Smooth muscle cell (in vitro differentiated cells): ENCODE measurements around the gene ANKRD33. TPM values are rescaled to one million over a fixed set of nuclear protein-coding genes. Genes with fewer than 3 reads are reported as not detected.

ENCODE experiments used
- DNase-seq: peaks from one replicate; lab custom pipeline; 2025; ENCODE audit not compliant: unreplicated experiment; lab: John Stamatoyannopoulos, UW
- H2AFZ ChIP-seq: fragments of 200-600 bp; sonication (generic); 2 replicates; pipeline ENCODE4 v1.6.0; 2016; ENCODE audit warnings: antibody characterized with exemption, low read depth, mild to moderate bottlenecking
- H3F3A ChIP-seq: fragments of 200-600 bp; sonication (generic); 2 replicates; pipeline ENCODE4 v1.6.0; 2017; ENCODE audit warnings: antibody characterized with exemption, low read depth
- H3K27ac ChIP-seq: fragments of 200-600 bp; sonication (generic); 2 replicates; pipeline ENCODE4 v1.5.1; 2016; ENCODE audit warnings: low read depth, mild to moderate bottlenecking
- H3K27me3 ChIP-seq: fragments of 200-600 bp; sonication (generic); 2 replicates; pipeline ENCODE4 v1.6.1; 2016; ENCODE audit warnings: low read depth, mild to moderate bottlenecking
- H3K36me3 ChIP-seq: fragments of 200-600 bp; sonication (generic); 2 replicates; pipeline ENCODE4 v1.5.1; 2016; ENCODE audit warnings: low read depth
- H3K4me1 ChIP-seq: fragments of 200-600 bp; sonication (generic); 2 replicates; pipeline ENCODE4 v1.5.1; 2016; ENCODE audit warnings: low read depth
- H3K4me2 ChIP-seq: fragments of 200-600 bp; sonication (generic); 2 replicates; pipeline ENCODE4 v1.6.0; 2016; ENCODE audit warnings: mild to moderate bottlenecking
- H3K4me3 ChIP-seq: fragments of 200-600 bp; sonication (generic); 2 replicates; pipeline ENCODE4 v1.5.1; 2016; ENCODE audit warnings: mild to moderate bottlenecking
- H3K79me2 ChIP-seq: fragments of 200-600 bp; sonication (generic); 2 replicates; pipeline ENCODE4 v1.6.0; 2016; ENCODE audit warnings: low read depth, mild to moderate bottlenecking
- H3K9ac ChIP-seq: fragments of 200-600 bp; sonication (generic); 2 replicates; pipeline ENCODE4 v1.6.0; 2016; ENCODE audit warnings: low read depth
- H3K9me3 ChIP-seq: fragments of 200-600 bp; sonication (generic); replicated peaks from 2 replicates; pipeline ENCODE4 v1.5.1; 2016; ENCODE audit warnings: low read depth
- H4K20me1 ChIP-seq: fragments of 200-600 bp; sonication (generic); 2 replicates; pipeline ENCODE4 v1.6.0; 2016; ENCODE audit warnings: low read depth
- WGBS: methylation state at CpG from one replicate; pipeline ENCODE4 v1.1.7; 2016; ENCODE audit warnings: low lambda C conversion rate; 5-methylcytosine and 5-hydroxymethylcytosine counted together
- polyA plus RNA-seq: library from polyadenylated mRNA; unstranded; fragments of >200 nt; fragmentation: Nextera tagmentation; extraction: Ambion mirVana; gene quantifications from 2 replicates; pipeline ENCODE4 v1.2.1, GENCODE V29; 2016
- total RNA-seq: library from RNA; depleted of rRNA; stranded (reverse); fragments of >200 nt; gene quantifications from 2 replicates; pipeline ENCODE4 v1.2.3, GENCODE V29; 2014
- TF ChIP-seq, protein P1 (sequence below): fragments of 200-600 bp; sonication (generic); IDR thresholded peaks from 2 replicates; pipeline ENCODE4 v1.5.1; 2017; ENCODE audit warnings: borderline replicate concordance, mild to moderate bottlenecking, antibody characterized with exemption; ENCODE audit not compliant: insufficient read depth, poor library complexity, severe bottlenecking

Gene ANKRD33
- total and polyA plus RNA-seq, 2 experiments from 2014 or later, result 1.3 TPM; not detected in 1

DNA sequence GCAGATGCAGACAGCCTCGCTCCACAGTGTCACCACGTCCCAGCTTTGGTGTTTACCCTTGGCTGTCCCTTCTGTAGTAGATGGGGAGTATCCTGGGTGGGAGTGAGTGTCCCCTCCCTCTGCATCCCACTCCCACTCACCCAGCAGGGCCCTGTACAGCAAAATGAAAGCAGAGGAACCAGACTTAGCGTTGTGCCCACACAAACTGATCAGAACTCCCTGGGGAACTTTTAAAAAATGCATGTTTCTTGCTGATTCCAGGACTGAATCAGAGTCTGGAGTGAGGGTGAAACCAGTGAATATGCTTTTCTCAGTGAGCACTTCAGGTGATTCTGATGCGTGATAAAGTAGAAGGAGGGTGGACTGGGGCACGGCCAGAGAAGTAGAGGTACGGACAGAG is 22.3 kb downstream of the ANKRD33 start:
- no peak overlapping the region for H3K4me3 ChIP-seq
- H3K9me3 ChIP-seq, result no peaks in the 10 kb centered on the region
- TF ChIP-seq, protein P1, sequence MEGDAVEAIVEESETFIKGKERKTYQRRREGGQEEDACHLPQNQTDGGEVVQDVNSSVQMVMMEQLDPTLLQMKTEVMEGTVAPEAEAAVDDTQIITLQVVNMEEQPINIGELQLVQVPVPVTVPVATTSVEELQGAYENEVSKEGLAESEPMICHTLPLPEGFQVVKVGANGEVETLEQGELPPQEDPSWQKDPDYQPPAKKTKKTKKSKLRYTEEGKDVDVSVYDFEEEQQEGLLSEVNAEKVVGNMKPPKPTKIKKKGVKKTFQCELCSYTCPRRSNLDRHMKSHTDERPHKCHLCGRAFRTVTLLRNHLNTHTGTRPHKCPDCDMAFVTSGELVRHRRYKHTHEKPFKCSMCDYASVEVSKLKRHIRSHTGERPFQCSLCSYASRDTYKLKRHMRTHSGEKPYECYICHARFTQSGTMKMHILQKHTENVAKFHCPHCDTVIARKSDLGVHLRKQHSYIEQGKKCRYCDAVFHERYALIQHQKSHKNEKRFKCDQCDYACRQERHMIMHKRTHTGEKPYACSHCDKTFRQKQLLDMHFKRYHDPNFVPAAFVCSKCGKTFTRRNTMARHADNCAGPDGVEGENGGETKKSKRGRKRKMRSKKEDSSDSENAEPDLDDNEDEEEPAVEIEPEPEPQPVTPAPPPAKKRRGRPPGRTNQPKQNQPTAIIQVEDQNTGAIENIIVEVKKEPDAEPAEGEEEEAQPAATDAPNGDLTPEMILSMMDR, result no peak
- H3K4me1 ChIP-seq, result no peaks in the 10 kb centered on the region
- no peaks in the 10 kb centered on the region for H3K36me3 ChIP-seq
- no peaks in the 10 kb centered on the region for H3K27me3 ChIP-seq
- 71% methylated on average over 6 of the region's 6 CpGs for WGBS
- no peaks in the 10 kb centered on the region for H4K20me1 ChIP-seq
- H2AFZ ChIP-seq, result no peak overlapping the region
- H3F3A ChIP-seq, result peaks cover 7% of the 10 kb centered on the region
- no peak overlapping the region for H3K27ac ChIP-seq
- no peak for DNase-seq
- no peaks in the 10 kb centered on the region for H3K79me2 ChIP-seq
- peak overlapping the region; percentile 4 for H3K4me2 ChIP-seq
- H3K9ac ChIP-seq, result no peak overlapping the region

DNA sequence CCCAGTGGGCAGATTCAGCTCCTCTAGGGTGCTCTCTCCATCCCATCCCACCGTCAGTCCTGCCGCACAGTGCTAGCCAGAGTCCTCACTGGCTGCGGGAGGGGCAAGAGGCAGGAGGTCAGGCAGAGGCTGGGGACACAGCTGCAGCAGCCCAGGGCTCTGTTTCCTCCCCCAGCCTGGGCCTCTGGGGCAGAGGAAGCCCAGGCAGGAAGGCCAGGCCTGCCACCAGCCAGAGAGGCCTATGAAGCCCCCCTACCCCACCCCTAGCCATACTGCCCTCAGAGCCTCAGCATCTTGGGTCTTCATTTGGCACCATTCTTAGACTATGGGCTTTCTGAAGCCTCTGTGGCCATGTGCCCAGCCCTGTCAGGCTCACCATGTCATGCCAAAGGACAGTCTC is 22.8 kb downstream of the ANKRD33 start:
- Histone ChIP-seq H3K36me3 (no peaks in the 10 kb centered on the region), H3K4me3 (no peak overlapping the region), H4K20me1 (no peaks in the 10 kb centered on the region), H2AFZ (no peak overlapping the region), H3K79me2 (no peaks in the 10 kb centered on the region), H3K27me3 (no peaks in the 10 kb centered on the region), H3K4me2 (peak overlapping the region; percentile 4), H3K27ac (no peak overlapping the region), H3K9ac (no peak overlapping the region), H3K9me3 (no peaks in the 10 kb centered on the region), H3K4me1 (no peaks in the 10 kb centered on the region), H3F3A (peaks cover 7% of the 10 kb centered on the region)
- TF ChIP-seq, protein P1, result no peak
- WGBS, result 70% methylated on average over 3 of the region's 3 CpGs
- no peak for DNase-seq

DNA sequence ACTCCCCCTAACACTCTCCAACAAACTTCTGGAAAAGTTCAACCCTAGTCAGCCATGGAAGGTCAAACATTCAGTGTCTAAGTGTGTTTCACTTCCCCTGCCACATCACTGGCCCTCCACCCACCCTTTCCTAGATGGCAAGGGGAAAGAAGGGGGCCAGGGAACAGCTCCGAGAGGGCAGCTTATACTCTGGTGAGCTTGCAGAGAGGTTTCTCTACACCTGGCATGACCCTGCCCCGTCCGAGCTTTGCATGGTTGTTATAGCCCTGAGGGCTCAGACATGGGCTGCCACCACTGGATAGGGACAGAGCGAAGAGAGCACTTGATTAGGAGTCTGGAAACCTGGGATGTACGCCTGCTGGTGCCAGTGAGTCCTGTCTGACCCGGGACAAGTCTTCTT is 23.4 kb downstream of the ANKRD33 start:
- Histone ChIP-seq H3K79me2 (no peaks in the 10 kb centered on the region), H4K20me1 (no peaks in the 10 kb centered on the region), H2AFZ (no peak overlapping the region), H3K9me3 (no peaks in the 10 kb centered on the region), H3K4me2 (no peak overlapping the region), H3K27me3 (no peaks in the 10 kb centered on the region), H3K36me3 (no peaks in the 10 kb centered on the region), H3K9ac (no peak overlapping the region), H3F3A (peaks cover 7% of the 10 kb centered on the region), H3K4me1 (no peaks in the 10 kb centered on the region), H3K4me3 (no peak overlapping the region), H3K27ac (no peak overlapping the region)
- no peak for DNase-seq
- 83% methylated on average over 6 of the region's 6 CpGs for WGBS
- TF ChIP-seq, protein P1, result no peak
